Measurements from ENCODE around the gene MAST1. TPM values are rescaled to one million over a fixed set of nuclear protein-coding genes. Genes with fewer than 3 reads are reported as not detected.

Gene MAST1
- total RNA-seq: 0.09 and 0.36 TPM in 2 replicates

DNA sequence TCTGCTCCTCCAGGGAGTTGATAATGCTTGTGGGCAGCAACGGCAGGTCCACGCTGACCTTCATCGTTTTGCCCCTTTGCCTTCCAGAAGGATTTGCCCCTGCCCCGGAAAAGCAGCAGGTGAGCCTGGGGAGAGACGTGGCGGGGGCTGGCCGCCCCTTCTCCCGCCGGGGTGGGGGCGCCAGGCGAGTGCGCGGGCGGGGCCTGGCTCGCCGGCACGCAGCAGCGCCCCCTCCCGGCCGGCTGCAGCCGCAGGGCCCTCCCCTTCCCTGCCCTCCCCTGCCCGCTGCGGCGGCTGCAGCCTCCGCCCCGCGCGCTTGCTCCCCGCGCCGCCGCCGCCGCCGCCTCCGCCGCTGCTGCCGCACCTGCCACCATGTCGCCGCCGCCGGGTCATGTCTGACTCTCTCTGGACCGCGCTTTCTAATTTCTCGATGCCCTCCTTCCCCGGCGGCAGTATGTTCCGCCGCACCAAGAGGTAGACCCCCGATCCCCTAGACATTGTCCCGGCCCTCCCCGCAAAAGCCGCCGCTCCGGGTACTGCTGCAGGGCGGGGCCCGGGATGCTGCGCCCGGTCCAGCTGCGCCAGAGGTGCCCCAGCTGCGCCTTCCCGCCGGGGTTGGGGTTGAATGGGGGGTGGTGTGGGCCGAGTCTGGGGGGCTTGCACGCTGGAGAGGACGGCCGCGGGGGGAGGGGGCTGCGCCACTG, at the start of gene MAST1:
Gene MAST1, plus strand, starts transcription at position 334 of the 704 bp plus-strand sequence. Its CDS starts 58 bp downstream, at position 392.

DNA sequence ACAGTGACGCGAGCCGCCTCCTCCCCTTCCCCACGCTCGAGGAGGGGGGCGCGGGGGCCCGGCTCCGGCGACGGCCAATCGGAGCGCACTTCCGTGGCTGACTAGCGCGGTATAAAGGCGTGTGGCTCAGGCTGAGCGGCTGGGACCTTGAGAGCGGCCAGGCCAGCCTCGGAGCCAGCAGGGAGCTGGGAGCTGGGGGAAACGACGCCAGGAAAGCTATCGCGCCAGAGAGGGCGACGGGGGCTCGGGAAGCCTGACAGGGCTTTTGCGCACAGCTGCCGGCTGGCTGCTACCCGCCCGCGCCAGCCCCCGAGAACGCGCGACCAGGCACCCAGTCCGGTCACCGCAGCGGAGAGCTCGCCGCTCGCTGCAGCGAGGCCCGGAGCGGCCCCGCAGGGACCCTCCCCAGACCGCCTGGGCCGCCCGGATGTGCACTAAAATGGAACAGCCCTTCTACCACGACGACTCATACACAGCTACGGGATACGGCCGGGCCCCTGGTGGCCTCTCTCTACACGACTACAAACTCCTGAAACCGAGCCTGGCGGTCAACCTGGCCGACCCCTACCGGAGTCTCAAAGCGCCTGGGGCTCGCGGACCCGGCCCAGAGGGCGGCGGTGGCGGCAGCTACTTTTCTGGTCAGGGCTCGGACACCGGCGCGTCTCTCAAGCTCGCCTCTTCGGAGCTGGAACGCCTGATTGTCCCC, 46.8 kb upstream of the MAST1 start, which contains the start of gene JUNB:
Gene JUNB, plus strand, starts transcription at position 142 of the 706 bp plus-strand sequence. Its CDS starts 286 bp downstream, at position 428.

DNA sequence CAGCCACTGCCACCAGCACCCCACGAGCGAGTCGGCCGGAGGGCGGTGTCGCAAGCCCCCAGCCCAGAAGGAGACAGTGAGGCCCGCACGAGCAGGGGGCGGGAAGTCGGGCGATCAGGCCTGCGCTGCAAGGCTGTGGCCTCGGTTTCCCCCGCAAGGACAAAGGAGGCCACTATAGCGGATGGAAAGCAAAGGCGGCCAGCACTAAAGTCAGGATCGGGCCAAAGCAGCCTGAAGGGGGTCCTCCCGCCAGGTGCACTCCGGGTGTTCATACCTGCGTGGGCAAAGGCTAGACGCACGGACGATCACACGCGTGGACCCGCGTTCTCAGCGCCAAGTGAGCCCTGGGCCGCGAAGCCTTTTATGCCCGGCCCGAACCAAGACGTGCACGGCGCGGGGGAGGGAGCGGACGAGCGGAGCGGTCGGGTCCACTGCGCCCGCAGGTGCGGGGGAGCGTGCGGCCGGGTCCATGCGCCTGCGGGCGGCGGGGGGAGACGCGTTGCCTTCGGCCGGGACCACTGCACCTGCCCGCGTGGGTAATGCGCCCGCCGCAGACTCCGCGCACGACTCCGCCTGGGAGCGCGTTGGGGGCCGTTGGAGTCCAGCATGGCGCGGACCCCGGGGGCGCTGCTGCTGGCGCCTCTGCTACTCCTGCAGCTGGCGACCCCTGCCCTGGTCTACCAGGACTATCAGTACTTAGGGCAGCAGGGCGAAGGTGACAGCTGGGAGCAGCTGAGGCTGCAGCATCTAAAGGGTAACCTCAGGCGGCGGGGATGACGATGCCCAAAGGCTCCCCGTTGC, 36.6 kb upstream of the MAST1 start, which contains the start of the genes PRDX2 and THSD8:
Gene PRDX2, minus strand, starts transcription at position 335 of the 801 bp plus-strand sequence. CDS start 539 bp downstream, outside the sequence.
Gene THSD8, plus strand, starts transcription at position 604 of the 801 bp plus-strand sequence. Its CDS starts 3 bp downstream, at position 607.

DNA sequence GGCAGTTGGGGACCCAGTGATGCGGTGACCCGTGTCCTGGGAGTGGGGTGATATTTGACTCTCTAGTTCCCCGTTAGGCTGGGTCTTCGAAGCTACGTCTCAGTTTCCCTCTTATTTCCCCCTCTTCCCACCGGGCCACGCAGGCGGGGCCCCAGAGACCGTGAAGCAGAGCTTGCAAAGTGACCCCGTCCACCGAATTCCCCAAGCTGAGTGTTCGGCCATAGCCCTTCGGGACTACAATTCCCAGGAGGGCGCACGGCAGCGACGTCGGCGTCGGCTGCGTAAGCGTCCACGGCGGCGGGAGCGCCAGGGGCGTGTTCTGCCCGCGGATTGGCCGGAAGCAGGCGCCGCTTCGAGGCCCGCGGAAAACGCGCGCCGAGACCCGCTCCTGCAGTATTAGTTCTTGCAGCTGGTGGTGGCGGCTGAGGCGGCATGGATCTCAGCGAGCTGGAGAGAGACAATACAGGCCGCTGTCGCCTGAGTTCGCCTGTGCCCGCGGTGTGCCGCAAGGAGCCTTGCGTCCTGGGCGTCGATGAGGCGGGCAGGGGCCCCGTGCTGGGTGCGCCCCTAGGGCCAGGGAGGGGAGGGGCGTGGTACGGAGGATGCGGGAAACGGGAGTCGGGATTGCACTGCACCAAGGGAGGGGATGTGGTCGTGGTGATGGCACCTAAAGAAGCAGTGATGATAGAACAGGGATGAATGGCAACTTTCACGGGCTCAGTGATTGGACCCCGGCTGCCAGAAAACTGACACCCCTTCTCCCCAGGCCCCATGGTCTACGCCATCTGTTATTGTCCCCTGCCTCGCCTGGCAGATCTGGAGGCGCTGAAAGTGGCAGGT, 31.9 kb upstream of the MAST1 start, which contains the start of gene RNASEH2A:
Gene RNASEH2A, plus strand, starts transcription at position 343 of the 840 bp plus-strand sequence. Its CDS starts 90 bp downstream, at position 433.

DNA sequence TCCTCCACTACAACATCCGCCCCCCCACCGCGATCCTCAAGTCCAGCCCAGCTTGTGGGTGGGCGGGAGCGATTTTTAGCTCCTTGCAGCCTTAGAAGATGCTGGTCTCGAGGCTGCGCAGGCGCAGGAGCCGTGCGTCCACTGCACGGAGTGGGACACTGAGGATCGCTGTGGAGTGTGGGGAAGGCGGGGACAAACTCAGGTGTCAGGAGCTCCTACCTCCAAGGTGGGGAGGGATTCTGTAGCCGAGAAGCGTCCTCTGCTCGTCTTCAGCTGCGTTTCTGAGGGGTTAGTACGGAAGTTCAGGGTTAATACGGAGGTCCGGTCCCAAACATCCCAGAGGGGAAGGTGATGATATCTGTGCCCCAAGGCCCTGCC, 3.8 kb upstream of the MAST1 start, which contains the start of gene RTBDN:
Gene RTBDN, minus strand, starts transcription at position 14 of the 378 bp plus-strand sequence. CDS start 4,600 bp downstream, outside the sequence.

DNA sequence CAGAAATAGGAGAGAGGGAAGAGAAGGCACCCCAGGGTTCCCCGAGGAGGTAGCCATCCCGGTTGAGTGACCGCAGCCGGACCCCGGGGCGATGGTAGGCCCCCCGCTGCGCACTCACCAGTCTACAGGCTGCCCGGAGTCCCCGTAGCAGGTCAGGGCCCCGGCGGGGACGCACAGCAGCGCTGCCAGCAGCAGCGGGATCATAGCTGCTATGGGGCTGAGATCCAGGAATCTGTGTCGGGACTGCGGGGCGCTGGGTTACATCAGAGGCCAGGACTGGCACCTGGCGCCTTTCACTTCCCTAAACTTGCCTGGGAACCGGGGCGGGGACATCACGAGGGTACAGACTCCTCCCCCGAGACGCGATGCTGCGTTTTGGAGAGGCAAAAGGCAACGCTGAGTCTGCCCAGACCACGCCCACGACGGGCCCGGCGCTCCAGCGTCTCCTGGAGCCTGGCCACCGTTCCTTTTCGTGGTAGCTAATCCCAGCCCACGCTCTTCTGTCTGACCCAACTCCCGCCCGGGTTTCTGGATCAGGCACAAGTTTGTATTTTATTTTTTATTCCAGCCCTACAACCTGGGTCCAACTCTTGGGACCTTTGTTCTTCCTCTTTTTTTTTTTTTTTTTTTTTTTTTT, 43.0 kb downstream of the MAST1 start, which contains the start of gene DNASE2:
Gene DNASE2, minus strand, starts transcription at position 278 of the 637 bp plus-strand sequence. Its CDS starts 74 bp downstream, at position 204.

DNA sequence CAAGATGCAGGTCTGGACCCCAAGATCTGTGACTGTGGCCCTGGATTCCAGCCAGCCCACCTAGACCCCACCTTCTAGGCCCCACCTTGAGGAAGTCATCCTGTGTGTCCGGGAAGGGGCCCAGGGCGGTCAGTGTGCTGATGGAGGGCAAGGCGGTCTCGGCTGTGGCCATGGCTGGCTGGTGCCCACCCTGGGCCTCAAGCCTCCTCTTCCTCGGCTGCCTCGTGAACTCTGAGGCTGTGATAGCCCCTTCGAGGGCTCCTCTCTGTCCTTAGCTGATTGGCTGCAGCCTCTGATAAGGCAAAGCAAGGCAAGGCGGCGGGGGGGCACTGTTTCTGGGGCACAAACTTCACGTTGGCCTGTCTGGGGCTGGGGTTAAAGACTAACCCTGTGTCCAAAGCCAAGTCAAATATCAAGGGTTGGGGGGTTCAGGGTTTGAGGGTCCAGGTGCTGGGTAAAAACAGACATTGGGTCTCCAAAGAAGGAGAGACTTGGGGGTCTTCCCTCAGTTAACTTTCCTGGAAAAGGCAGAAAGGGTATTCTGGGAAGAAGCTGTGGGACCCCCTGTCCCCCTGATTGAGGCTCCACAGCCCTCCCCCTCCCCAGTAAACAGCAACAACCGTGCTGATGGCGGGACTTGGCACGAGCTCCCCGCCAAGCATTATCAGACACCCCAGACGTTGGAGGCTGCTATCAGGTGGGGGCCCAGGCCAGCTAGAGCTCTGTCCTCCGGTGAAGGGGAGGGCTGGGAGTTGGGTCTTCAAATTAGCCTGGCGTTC, 48.8 kb downstream of the MAST1 start, which contains the start of gene KLF1:
Gene KLF1, minus strand, starts transcription at position 233 of the 779 bp plus-strand sequence. Its CDS starts 61 bp downstream, at position 172.

DNA sequence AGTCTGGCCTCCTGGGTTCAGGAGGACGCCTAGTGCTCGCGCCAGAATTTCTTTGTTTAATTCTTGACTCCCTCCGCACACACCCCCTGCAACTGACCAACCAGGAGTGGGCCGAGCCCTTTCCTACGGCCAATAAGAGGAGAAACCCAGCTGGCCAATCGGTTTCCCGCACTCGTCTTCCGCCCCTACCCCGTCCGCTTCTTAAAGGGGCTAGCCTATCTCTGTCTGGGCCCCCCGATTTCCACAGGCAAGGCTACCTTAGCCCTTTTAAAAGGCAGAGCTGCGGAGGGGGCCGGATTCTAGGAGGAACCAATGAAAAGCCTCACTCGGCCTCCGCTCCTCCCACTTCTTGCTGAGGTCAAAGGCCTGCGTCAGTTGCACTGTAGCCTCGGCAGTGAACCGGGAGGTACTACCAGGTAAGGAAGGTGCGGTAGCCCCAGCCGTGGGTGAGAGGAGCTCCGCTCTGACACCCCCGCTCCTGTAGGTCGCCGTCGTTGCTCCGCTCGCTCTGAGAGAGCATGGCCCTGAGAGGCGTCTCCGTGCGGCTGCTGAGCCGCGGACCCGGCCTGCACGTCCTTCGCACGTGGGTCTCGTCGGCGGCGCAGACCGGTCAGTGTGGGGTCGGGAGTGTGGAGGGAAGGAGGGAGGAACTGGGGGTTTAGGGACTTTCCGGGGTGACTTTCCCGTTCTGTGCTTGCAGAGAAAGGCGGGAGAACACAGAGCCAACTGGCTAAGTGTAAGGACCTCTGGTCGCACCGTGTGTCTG, 52.7 kb downstream of the MAST1 start, which contains the start of gene GCDH:
Gene GCDH, plus strand, starts transcription at position 374 of the 766 bp plus-strand sequence. Its CDS starts 145 bp downstream, at position 519.

Other genes starting within 250 kb of the MAST1 start
- 5.5 and 7.1 TPM in 2 replicates for gene ZNF490, start 227.7 kb upstream of the MAST1 start, total RNA-seq
- 13.1 and 13.3 TPM in 2 replicates for gene ZNF791, start 227.6 kb upstream of the MAST1 start, total RNA-seq
- gene MAN2B1, start 171.8 kb upstream of the MAST1 start, total RNA-seq: 26.6 and 33.1 TPM in 2 replicates
- 9.5 and 11.8 TPM in 2 replicates for gene WDR83, start 171.7 kb upstream of the MAST1 start, total RNA-seq
- gene DHPS, start 156.6 kb upstream of the MAST1 start, total RNA-seq: 47.1 and 64.1 TPM in 2 replicates
- gene GNG14, start 150.5 kb upstream of the MAST1 start, total RNA-seq: not detected in 2 replicates
- gene FBXW9, start 141.9 kb upstream of the MAST1 start, total RNA-seq: 5.6 and 9.3 TPM in 2 replicates
- 29.8 and 31.5 TPM in 2 replicates for gene TNPO2, start 114.6 kb upstream of the MAST1 start, total RNA-seq
- gene TRIR, start 103.8 kb upstream of the MAST1 start, total RNA-seq: 149 and 154 TPM in 2 replicates
- 96.2 and 110 TPM in 2 replicates for gene GET3, start 101.0 kb upstream of the MAST1 start, total RNA-seq
- not detected in 2 replicates for gene BEST2, start 86.7 kb upstream of the MAST1 start, total RNA-seq
- 11.7 and 17.2 TPM in 2 replicates for gene HOOK2, start 63.0 kb upstream of the MAST1 start, total RNA-seq
- gene JUNB, start 47.0 kb upstream of the MAST1 start, total RNA-seq: 28.0 and 50.4 TPM in 2 replicates
- gene PRDX2, start 36.7 kb upstream of the MAST1 start, total RNA-seq: 224 and 246 TPM in 2 replicates
- gene THSD8, start 36.4 kb upstream of the MAST1 start, total RNA-seq: not detected in 2 replicates
- 18.4 and 35.4 TPM in 2 replicates for gene RNASEH2A, start 31.9 kb upstream of the MAST1 start, total RNA-seq
- not detected in 2 replicates for gene RTBDN, start 3.9 kb upstream of the MAST1 start, total RNA-seq
- 11.1 and 18.9 TPM in 2 replicates for gene DNASE2, start 42.9 kb downstream of the MAST1 start, total RNA-seq
- not detected in 2 replicates for gene KLF1, start 48.7 kb downstream of the MAST1 start, total RNA-seq
- 16.5 and 22.1 TPM in 2 replicates for gene GCDH, start 52.6 kb downstream of the MAST1 start, total RNA-seq
- 0.09 TPM in 1 of 2 replicates, not detected in the other for gene SYCE2, start 80.8 kb downstream of the MAST1 start, total RNA-seq
- 54.9 and 57.3 TPM in 2 replicates for gene FARSA, start 95.2 kb downstream of the MAST1 start, total RNA-seq
- gene CALR, start 100.1 kb downstream of the MAST1 start, total RNA-seq: 1,479 and 1,611 TPM in 2 replicates
- 59.1 and 98.8 TPM in 2 replicates for gene RAD23A, start 107.3 kb downstream of the MAST1 start, total RNA-seq
- gene GADD45GIP1, start 118.7 kb downstream of the MAST1 start, total RNA-seq: 31.3 and 32.6 TPM in 2 replicates
- gene DAND5, start 131.1 kb downstream of the MAST1 start, total RNA-seq: 0.09 TPM in 1 of 2 replicates, not detected in the other
- 8.1 and 21.8 TPM in 2 replicates for gene NFIX, start 157.0 kb downstream of the MAST1 start, total RNA-seq

Measured in endothelial cell of coronary artery (primary cell).